HL-60 (cell line): ENCODE measurements around the gene GFY.
A peak's percentile ranks its signal among the peaks of the same experiment; 100 is the strongest.
"Not testable (repeated sequence)": the region's sequence is repeated elsewhere in the genome, so short reads cannot be mapped to it uniquely, and the experiment has no call there.

ENCODE experiments used
- DNase-seq, 2 experiments: peaks; one replicate each; pipeline ENCODE4 v3.0.0-alpha.2; 2010 to 2020; ENCODE audit warnings: low read depth in 1 of 2, low spot score in 1 of 2
- H3K27ac ChIP-seq: fragments of 250-450 bp; sonication (Bioruptor Pico); replicated peaks from 2 replicates; pipeline ENCODE4 v1.5.1; 2020; ENCODE audit warnings: mild to moderate bottlenecking, moderate library complexity
- H3K27me3 ChIP-seq: fragments of 250-450 bp; sonication (Bioruptor Pico); 2 replicates; pipeline ENCODE4 v1.5.1; 2021; ENCODE audit warnings: mild to moderate bottlenecking, moderate library complexity; ENCODE audit not compliant: insufficient read depth, poor library complexity, severe bottlenecking
- H3K4me3 ChIP-seq: replicated peaks from 2 replicates; pipeline ENCODE4 v1.5.1; 2011; ENCODE audit warnings: mild to moderate bottlenecking, control low read depth, low read length; ENCODE audit not compliant: insufficient read depth
- CTCF ChIP-seq: IDR thresholded peaks from one replicate; pipeline ENCODE4 v1.5.1; 2011; ENCODE audit warnings: low read length, control low read depth, inconsistent platforms; ENCODE audit not compliant: insufficient read depth
- GABPA ChIP-seq: IDR thresholded peaks from 2 replicates; pipeline ENCODE4 v1.6.1; 2012; ENCODE audit warnings: low read depth
- POLR2AphosphoS5 ChIP-seq: IDR thresholded peaks from 2 replicates; pipeline ENCODE4 v1.6.1; 2012; ENCODE audit warnings: low read depth
- REST ChIP-seq: IDR thresholded peaks from 2 replicates; pipeline ENCODE4 v1.6.1; 2012; ENCODE audit warnings: low read depth; ENCODE audit not compliant: insufficient replicate concordance
- SPI1 ChIP-seq: IDR thresholded peaks from 2 replicates; pipeline ENCODE4 v1.6.1; 2012; ENCODE audit warnings: low read depth, mild to moderate bottlenecking, borderline replicate concordance

Gene GFY

GRCh38 chr19:49472936-49473335 is 47.7 kb downstream of the GFY start:
- TF ChIP-seq REST (no peak), CTCF (no peak), POLR2AphosphoS5 (no peak), SPI1 (no peak), GABPA (no peak)
- DNase-seq: no peak
- no peaks in the 10 kb centered on the region for H3K27me3 ChIP-seq
- no peak overlapping the region for H3K4me3 ChIP-seq
- H3K27ac ChIP-seq: no peak overlapping the region

- peak overlapping the region; percentile 62; the same call in 1 of the 2 replicates for H3K4me3 ChIP-seq
- not testable (repeated sequence) for DNase-seq, H3K27ac ChIP-seq
Observed at GRCh38 chr19:49473501-49473867, 48.3 kb downstream of the GFY start.

GRCh38 chr19:49473868-49474541 is 48.8 kb downstream of the GFY start, which contains the start of gene FLT3LG:
Gene FLT3LG, plus strand, starts transcription at chr19:49474215. Its CDS starts 425 bp downstream, at chr19:49474640.
- peak within 1 kb of the TSS; percentile 62 for H3K4me3 ChIP-seq
- DNase-seq: peak; percentile 63 to 66
- TF ChIP-seq CTCF (peak; percentile 91), REST (no peak), POLR2AphosphoS5 (no peak; the same call in 1 of the 2 replicates)
- peak within 1 kb of the TSS; percentile 42; the same call in 1 of the 2 replicates for H3K27ac ChIP-seq
- no peaks in the 10 kb centered on the region for H3K27me3 ChIP-seq

More at GRCh38 chr19:49473501-49473867, 48.3 kb downstream of the GFY start:
- not testable (repeated sequence) for H3K27me3 ChIP-seq

GRCh38 chr19:49474542-49474924 is 49.3 kb downstream of the GFY start:
- TF ChIP-seq REST (no peak), GABPA (no peak), POLR2AphosphoS5 (no peak)
- H3K27me3 ChIP-seq: no peaks in the 10 kb centered on the region
- H3K4me3 ChIP-seq: peak overlapping the region; percentile 62
- no peak overlapping the region for H3K27ac ChIP-seq
- DNase-seq: no peak
